AG10803 (cell line): ENCODE results near the gene EBNA1BP2.
"Not testable (repeated sequence)": the region's sequence is repeated elsewhere in the genome, so short reads cannot be mapped to it uniquely, and the experiment has no call there.

Source experiments
- DNase-seq: peaks from one replicate; pipeline ENCODE4 v3.0.0; 2010; ENCODE audit warnings: low read depth
- H3K4me3 ChIP-seq: 2 replicates; pipeline ENCODE4 v1.5.1; 2011; ENCODE audit warnings: mild to moderate bottlenecking, low read length, control low read depth
- CTCF ChIP-seq: conservative IDR thresholded peaks from 2 replicates; pipeline ENCODE4 v1.5.1; 2011; ENCODE audit warnings: mild to moderate bottlenecking, low read length, control low read depth, inconsistent platforms

The EBNA1BP2 gene

GRCh38 chr1:43121256-43121900 lies 50.7 kb downstream of the EBNA1BP2 start:
- no peak for DNase-seq
- no peak overlapping the region for H3K4me3 ChIP-seq
- TF ChIP-seq CTCF: no peak

GRCh38 chr1:43119928-43120586 lies 52.0 kb downstream of the EBNA1BP2 start:
- DNase-seq: not testable (repeated sequence)

More at GRCh38 chr1:43119928-43120586, 52.0 kb downstream of the EBNA1BP2 start:
- H3K4me3 ChIP-seq: not testable (repeated sequence)
